HG03139 (cell line): Measurements from ENCODE around the gene GNAL.
"Not testable (repeated sequence)": the region's sequence is repeated elsewhere in the genome, so short reads cannot be mapped to it uniquely, and the experiment has no call there.

Experiments
- ATAC-seq: cut with Tn5 transposase; IDR thresholded peaks from one replicate; pipeline ENCODE4 v1.9.1; 2021; ENCODE audit not compliant: unreplicated experiment

GNAL gene

GRCh38 chr18:11845654-11846053 is 156.6 kb downstream of the GNAL start:
- no peak for ATAC-seq

- ATAC-seq: no peak
Measured at GRCh38 chr18:11847811-11848210, 158.7 kb downstream of the GNAL start.

- no peak for ATAC-seq
Measured at GRCh38 chr18:11849279-11849678, 160.2 kb downstream of the GNAL start.

- ATAC-seq: no peak
Measured at GRCh38 chr18:11849841-11850634, 161.0 kb downstream of the GNAL start.

- ATAC-seq: peak; percentile 20
Measured at GRCh38 chr18:11850821-11851145, 161.7 kb downstream of the GNAL start.

DNA sequence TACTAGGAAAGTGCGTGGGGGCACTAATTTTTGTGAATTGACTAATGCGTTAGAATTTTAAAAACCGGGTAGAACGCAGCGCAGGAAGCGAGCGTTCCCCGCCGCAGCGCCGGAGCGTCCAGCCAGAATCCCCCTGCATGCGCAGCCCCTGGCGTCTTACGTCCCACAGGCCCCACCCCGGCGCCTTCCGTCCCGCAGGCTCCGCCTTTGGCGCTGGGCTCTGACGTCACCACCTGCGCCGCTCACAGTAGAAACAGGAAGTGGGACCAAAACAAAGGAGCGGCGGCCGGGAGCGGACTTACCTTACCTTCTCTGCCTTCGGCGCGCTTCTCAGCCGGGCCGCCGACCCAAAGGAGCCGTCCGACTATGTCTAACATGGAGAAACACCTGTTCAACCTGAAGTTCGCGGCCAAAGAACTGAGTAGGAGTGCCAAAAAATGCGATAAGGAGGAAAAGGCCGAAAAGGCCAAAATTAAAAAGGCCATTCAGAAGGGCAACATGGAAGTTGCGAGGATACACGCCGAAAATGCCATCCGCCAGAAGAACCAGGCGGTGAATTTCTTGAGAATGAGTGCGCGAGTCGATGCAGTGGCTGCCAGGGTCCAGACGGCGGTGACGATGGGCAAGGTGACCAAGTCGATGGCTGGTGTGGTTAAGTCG is 162.2 kb downstream of the GNAL start, which contains the start of gene CHMP1B:
CHMP1B (plus strand) TSS at position 268 of the 660 bp plus-strand sequence; CDS start at position 367, 99 bp downstream.
- peak; percentile 93 for ATAC-seq

GRCh38 chr18:11851806-11852337 is 162.8 kb downstream of the GNAL start:
- ATAC-seq: no peak

- ATAC-seq: not testable (repeated sequence)
Measured at GRCh38 chr18:11854554-11854953, 165.5 kb downstream of the GNAL start.

DNA sequence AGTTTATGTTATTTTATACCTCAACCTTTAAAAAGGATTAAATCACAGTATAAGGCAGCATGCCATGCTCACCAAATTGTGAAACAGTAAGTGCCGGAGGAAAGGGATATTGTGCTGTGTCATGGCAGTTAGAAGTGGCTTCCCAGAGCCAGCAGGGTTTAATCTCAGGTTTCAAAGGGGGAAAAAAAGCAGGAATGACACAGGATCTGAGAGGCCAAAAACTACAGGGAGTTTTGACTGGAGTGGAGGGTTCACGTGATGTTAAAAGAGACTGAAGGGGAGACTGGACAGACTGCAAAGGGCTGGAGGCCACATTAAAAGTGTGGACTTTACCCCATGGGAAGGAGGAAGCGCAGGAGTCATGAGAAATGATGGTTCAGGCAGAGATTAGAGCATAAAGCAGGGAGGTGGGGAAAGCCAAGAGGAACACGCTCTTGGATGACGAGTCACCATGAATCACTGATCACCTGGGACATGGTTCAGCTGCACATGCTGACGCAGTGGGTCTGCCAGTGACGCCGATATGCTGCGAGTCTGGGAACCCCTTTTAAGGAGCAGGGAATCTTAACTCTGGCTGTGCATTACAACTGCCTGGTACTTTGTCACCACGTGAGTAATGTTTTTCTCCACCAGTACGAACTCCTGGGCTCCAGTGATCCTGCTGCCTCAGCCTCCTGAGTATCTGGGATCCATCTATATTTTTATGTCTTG is 168.3 kb downstream of the GNAL start:
- no peak for ATAC-seq

- ATAC-seq: no peak
Measured at GRCh38 chr18:11859282-11859830, 170.3 kb downstream of the GNAL start.

DNA sequence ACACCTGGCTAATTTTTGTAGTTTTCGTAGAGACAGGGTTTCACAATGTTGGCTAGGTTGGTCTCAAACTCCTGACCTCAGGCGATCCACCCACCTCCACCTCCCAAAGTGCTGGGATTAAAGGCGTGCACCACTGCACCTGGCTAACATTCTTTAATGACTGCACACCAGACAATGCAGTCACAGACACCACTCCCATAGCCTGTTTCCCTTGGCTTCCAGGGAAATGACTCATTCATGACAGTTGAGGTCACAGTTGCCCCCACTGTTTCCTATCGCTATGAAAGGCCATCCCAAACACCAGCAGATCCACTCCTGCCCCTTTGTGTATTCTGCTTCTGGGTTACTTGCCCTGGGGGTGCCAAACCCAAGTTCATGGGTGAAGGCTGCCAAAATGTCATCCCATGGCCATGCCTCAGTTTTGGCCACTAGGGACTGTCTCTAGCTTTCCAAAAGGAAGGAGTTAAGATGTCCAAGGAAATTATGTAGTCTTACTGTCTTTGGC is 170.9 kb downstream of the GNAL start:
- ATAC-seq: no peak

- no peak for ATAC-seq
Measured at GRCh38 chr18:11860594-11861450, 171.8 kb downstream of the GNAL start.

- ATAC-seq: no peak
Measured at GRCh38 chr18:11861583-11862288, 172.7 kb downstream of the GNAL start.

DNA sequence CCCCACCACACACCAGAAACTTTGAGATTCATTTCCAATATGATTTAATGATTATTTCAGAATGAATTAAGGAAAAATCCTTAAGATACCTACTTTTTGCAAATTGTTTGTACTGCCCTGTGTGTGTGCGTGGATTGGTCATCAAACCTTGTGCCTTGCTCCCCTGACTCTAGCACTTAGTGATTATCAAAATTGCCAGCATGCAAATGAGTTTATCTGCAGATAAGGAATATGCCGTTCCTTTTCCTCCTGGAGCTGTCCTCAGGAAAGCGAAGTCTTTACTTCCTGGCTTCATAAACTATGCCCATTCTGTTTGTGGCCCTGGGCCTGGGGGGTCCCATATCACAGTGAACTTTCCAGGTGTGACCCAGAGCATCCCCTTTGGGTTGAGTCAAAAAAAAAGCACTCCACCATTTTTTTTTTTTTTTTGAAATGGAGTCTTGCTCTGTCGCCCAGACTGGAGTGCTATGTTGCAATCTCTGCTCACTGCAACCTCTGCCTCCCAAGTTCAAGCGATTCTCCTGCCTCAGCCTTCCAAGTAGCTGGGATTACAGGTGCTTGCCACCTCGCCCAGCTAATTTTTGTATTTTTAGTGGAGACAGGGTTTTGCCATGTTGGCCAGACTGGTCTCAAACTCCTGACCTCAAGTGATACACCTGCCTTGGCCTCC is 173.5 kb downstream of the GNAL start:
- ATAC-seq: no peak

DNA sequence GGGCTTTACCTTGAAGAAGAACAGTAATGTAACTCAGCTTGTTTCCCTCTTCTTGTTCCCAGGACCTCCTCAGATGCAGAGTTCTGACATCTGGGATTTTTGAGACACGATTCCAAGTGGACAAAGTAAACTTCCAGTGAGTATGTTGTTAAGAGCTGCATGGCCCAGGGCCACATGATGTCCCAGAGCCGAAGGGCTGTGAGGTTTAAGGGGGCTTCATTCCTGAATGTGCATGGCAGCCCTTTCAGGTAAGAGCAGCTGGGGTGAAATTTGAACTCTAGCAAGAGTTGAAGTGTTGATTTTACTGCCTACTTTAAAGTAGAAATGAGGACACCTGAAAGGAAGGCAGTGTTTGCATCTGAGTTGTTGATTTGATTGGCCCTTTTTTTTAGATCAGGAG is 175.4 kb downstream of the GNAL start:
- no peak for ATAC-seq

DNA sequence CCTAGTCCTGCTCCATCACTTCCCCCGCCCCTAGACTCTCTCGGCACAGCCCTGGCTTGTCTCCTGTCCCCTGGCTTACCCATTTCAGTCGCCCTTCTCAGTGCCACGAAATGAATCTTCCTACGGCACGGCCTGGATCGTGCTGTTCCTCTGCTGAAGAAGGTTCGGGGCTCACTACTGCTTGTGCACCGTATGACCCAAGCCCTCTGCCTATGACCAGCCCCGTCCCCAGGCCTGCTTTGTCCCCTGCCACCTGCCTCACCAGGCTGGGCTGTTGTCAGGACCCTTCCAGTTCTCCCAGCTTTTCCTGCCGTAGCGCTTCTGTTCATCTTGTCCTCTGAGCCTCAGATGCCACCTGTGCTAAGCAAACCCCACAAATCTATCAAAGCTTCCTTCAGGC is 176.0 kb downstream of the GNAL start:
- no peak for ATAC-seq

- no peak for ATAC-seq
Measured at GRCh38 chr18:11866329-11866728, 177.3 kb downstream of the GNAL start.

- ATAC-seq: no peak
Measured at GRCh38 chr18:11866764-11867163, 177.7 kb downstream of the GNAL start.

DNA sequence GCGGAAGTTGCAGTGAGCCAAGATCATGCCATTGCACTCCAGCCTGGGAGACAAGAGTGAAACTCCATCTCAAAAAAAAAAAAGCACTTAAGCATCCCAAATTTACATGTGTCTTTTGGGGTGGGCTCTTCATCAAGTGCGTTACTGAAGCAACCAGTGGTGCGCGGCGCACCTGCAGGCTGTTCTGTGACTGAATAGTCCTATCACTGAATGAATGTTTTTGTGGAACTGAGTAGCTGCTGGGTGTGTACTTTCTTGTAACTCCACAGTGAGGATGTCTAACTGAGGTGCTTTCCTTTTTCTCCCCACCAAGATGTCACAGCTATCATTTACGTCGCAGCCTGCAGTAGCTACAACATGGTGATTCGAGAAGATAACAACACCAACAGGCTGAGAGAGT is 179.2 kb downstream of the GNAL start:
- no peak for ATAC-seq
